WTC11 (cell line): ENCODE results near the gene DNAH1. TPM values are rescaled to one million over a fixed set of nuclear protein-coding genes. Genes with fewer than 3 reads are reported as not detected.

Experiments used
- microRNA-seq: library from miRNA; unstranded; fragments of <30 nt; microRNA quantifications from one replicate; pipeline ENCODE4 v1.2.0, GENCODE V29; 2022; ENCODE audit warnings: borderline number of aligned reads
- total RNA-seq: library from RNA; stranded (reverse); gene quantifications from 3 replicates; pipeline ENCODE4 v1.2.3, GENCODE V29; 2021

DNAH1 gene
- total RNA-seq, 1 experiment from 2014 or later: 1.5 TPM

Small RNA genes lying within 50 kb of the gene (microRNA-seq; reads per million reads assigned to microRNA genes)
- gene MIR135A1: 5.6 reads per million, percentile 14 among the genes with 10 or more reads in this experiment
- gene MIRLET7G: 488 reads per million, percentile 84 among the genes with 10 or more reads in this experiment

Other genes starting within 250 kb of the DNAH1 start
- 31.3 to 36.2 TPM (median 34.9 TPM) in 3 replicates for gene POC1A, start 161.9 kb upstream of the DNAH1 start, total RNA-seq
- gene ALAS1, start 118.2 kb upstream of the DNAH1 start, total RNA-seq: 39.1 to 43.0 TPM (median 39.4 TPM) in 3 replicates
- not detected in 3 replicates for gene TLR9, start 90.7 kb upstream of the DNAH1 start, total RNA-seq
- 60.8 to 71.1 TPM (median 66.3 TPM) in 3 replicates for gene TWF2, start 77.2 kb upstream of the DNAH1 start, total RNA-seq
- 5.1 to 7.0 TPM (median 6.0 TPM) in 3 replicates for gene PPM1M, start 70.6 kb upstream of the DNAH1 start, total RNA-seq
- 64.6 to 69.7 TPM (median 64.9 TPM) in 3 replicates for gene WDR82, start 37.7 kb upstream of the DNAH1 start, total RNA-seq
- 5.8 to 8.7 TPM (median 6.2 TPM) in 3 replicates for gene GLYCTK, start 28.5 kb upstream of the DNAH1 start, total RNA-seq
- gene BAP1, start 93.7 kb downstream of the DNAH1 start, total RNA-seq: 75.7 to 94.0 TPM (median 81.7 TPM) in 3 replicates
- 15.4 to 21.1 TPM (median 15.7 TPM) in 3 replicates for gene PHF7, start 94.3 kb downstream of the DNAH1 start, total RNA-seq
- gene SEMA3G, start 128.8 kb downstream of the DNAH1 start, total RNA-seq: 1.6 to 2.5 TPM (median 2.5 TPM) in 3 replicates
- 4.3 to 5.7 TPM (median 5.6 TPM) in 3 replicates for gene TNNC1, start 137.7 kb downstream of the DNAH1 start, total RNA-seq
- gene NISCH, start 139.3 kb downstream of the DNAH1 start, total RNA-seq: 83.7 to 86.3 TPM (median 85.0 TPM) in 3 replicates
- 1.9 to 2.6 TPM (median 2.1 TPM) in 3 replicates for gene STAB1, start 179.0 kb downstream of the DNAH1 start, total RNA-seq
- 377 to 430 TPM (median 417 TPM) in 3 replicates for gene NT5DC2, start 217.5 kb downstream of the DNAH1 start, total RNA-seq
- gene UQCC5, start 220.3 kb downstream of the DNAH1 start, total RNA-seq: 30.0 to 37.8 TPM (median 36.4 TPM) in 3 replicates